Measurements from ENCODE around the gene TMEM208. TPM values are rescaled to one million over a fixed set of nuclear protein-coding genes. Genes with fewer than 3 reads are reported as not detected.
A peak's percentile ranks its signal among the peaks of the same experiment; 100 is the strongest.

Gene TMEM208
- total and polyA plus RNA-seq, 2 of the 13 experiments (the other 11 are each of a cell fraction or from before 2014, with no cell fraction given), result 58.8 to 72.9 TPM

- TF ChIP-seq ZNF652 (CRISPR knock-in tag; IDR thresholded peaks at IDR 0.05; ENCODE audit: borderline replicate concordance, low read depth), result no peak
- peak; percentile 90 for TF ChIP-seq ZNF556 (CRISPR knock-in tag; IDR thresholded peaks at IDR 0.05; ENCODE audit: borderline replicate concordance)
- TF ChIP-seq TOPORS (CRISPR knock-in tag; IDR thresholded peaks at IDR 0.05), result peak; percentile 70; the same call in 1 of the 2 replicates
- no peak for TF ChIP-seq EZH2 (conservative IDR thresholded peaks at IDR 0.05; ENCODE audit: low read depth, low read length)
- TF ChIP-seq PAX8 (CRISPR knock-in tag; IDR thresholded peaks at IDR 0.05; ENCODE audit: borderline replicate concordance), result no peak; the same call in 1 of the 2 replicates
- no peak for TF ChIP-seq NFE2 (CRISPR knock-in tag; IDR thresholded peaks at IDR 0.05)
- peak; percentile 86 for TF ChIP-seq BCL6 (CRISPR knock-in tag; IDR thresholded peaks at IDR 0.05)
- peak; percentile 90 for TF ChIP-seq SRSF1 (optimal IDR thresholded peaks at IDR 0.05; ENCODE audit: low read depth, low read length)
- peak; percentile 92 for TF ChIP-seq SP5 (CRISPR knock-in tag; IDR thresholded peaks at IDR 0.05; ENCODE audit: borderline replicate concordance, low read depth)
- no peak; the same call in 1 of the 2 replicates for TF ChIP-seq PRMT3 (CRISPR knock-in tag; IDR thresholded peaks at IDR 0.05; ENCODE audit: borderline replicate concordance, low read depth)
- peak; percentile 79; the same call in 1 of the 2 replicates for TF ChIP-seq MTF2 (CRISPR knock-in tag; IDR thresholded peaks at IDR 0.05; ENCODE audit: borderline replicate concordance)
- TF ChIP-seq KDM6A (CRISPR knock-in tag; IDR thresholded peaks at IDR 0.05; ENCODE audit: low read depth), result peak; percentile 75
- 0 out of 2 replicates have a peak, but pooled peaks have one; percentile 90 for TF ChIP-seq SAFB2 (CRISPR knock-in tag; IDR thresholded peaks at IDR 0.05; ENCODE audit: borderline replicate concordance, low read depth)
- no peak for TF ChIP-seq GLI4 (CRISPR knock-in tag; IDR thresholded peaks at IDR 0.05; ENCODE audit: borderline replicate concordance)
- no peak for TF ChIP-seq PLRG1 (conservative IDR thresholded peaks at IDR 0.05)
- TF ChIP-seq ZNF616 (CRISPR knock-in tag; IDR thresholded peaks at IDR 0.05; ENCODE audit: low read depth), result no peak
- TF ChIP-seq ZNF432 (CRISPR knock-in tag; IDR thresholded peaks at IDR 0.05; ENCODE audit: borderline replicate concordance), result no peak
- TF ChIP-seq, protein P1, sequence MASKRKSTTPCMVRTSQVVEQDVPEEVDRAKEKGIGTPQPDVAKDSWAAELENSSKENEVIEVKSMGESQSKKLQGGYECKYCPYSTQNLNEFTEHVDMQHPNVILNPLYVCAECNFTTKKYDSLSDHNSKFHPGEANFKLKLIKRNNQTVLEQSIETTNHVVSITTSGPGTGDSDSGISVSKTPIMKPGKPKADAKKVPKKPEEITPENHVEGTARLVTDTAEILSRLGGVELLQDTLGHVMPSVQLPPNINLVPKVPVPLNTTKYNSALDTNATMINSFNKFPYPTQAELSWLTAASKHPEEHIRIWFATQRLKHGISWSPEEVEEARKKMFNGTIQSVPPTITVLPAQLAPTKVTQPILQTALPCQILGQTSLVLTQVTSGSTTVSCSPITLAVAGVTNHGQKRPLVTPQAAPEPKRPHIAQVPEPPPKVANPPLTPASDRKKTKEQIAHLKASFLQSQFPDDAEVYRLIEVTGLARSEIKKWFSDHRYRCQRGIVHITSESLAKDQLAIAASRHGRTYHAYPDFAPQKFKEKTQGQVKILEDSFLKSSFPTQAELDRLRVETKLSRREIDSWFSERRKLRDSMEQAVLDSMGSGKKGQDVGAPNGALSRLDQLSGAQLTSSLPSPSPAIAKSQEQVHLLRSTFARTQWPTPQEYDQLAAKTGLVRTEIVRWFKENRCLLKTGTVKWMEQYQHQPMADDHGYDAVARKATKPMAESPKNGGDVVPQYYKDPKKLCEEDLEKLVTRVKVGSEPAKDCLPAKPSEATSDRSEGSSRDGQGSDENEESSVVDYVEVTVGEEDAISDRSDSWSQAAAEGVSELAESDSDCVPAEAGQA (IDR thresholded peaks at IDR 0.05; ENCODE audit: low read depth), result peak; percentile 73; the same call in 1 of the 2 replicates
- TF ChIP-seq, protein P1 (CRISPR knock-in tag; IDR thresholded peaks at IDR 0.05; ENCODE audit: borderline replicate concordance), result no peak
- no peak for TF ChIP-seq TRIM22 (IDR thresholded peaks at IDR 0.05)
- no peak for TF ChIP-seq MTF1 (CRISPR knock-in tag; IDR thresholded peaks at IDR 0.05)
- TF ChIP-seq IKZF4 (CRISPR knock-in tag; IDR thresholded peaks at IDR 0.05; ENCODE audit: borderline replicate concordance, low read depth, not compliant biosample characterization), result no peak
- 0 out of 2 replicates have a peak, but pooled peaks have one; percentile 40 for TF ChIP-seq ZFP37 (CRISPR knock-in tag; IDR thresholded peaks at IDR 0.05; ENCODE audit: borderline replicate concordance)
- peak; percentile 93 for TF ChIP-seq ZNF580 (CRISPR knock-in tag; IDR thresholded peaks at IDR 0.05; ENCODE audit: borderline replicate concordance, low read depth)
These were observed 19.3 kb downstream of the TMEM208 start (continued) for GRCh38 chr16:67246081-67246755.

Measured in HepG2 (cell line).